Esophagus squamous epithelium (tissue), 4 donors: ENCODE data around the gene ITGA7.

Experiments
- CTCF ChIP-seq, 6 experiments: fragments of 450-650 bp in 4 of 6; fragments of 200-600 bp in 2 of 6; sonication (generic) in 2 of 6; IDR thresholded peaks; one replicate each; pipeline ENCODE4 v1.5.1; 2016 to 2019; ENCODE audit warnings: antibody characterized with exemption in 6 of 6, mild to moderate bottlenecking in 4 of 6, moderate library complexity in 4 of 6
- POLR2A ChIP-seq, 4 donors: fragments of 450-650 bp; IDR thresholded peaks; one replicate each; pipeline ENCODE4 v1.6.1; 2017; ENCODE audit warnings: antibody characterized with exemption in 4 of 4, mild to moderate bottlenecking in 4 of 4, moderate library complexity in 3 of 4

GRCh38 chr12:55642267-55642666 is 65.4 kb downstream of the ITGA7 start:
- no peak for TF ChIP-seq CTCF (IDR thresholded peaks at IDR 0.05)
- no peak for TF ChIP-seq POLR2A (IDR thresholded peaks at IDR 0.05)
